NCI-H345 treated with DMSO at 0.1 percent for 48 hours (cell line): Measurements from ENCODE around the gene KLF5.

Source experiments
- DNase-seq: peaks from one replicate; lab custom pipeline; 2025; ENCODE audit not compliant: unreplicated experiment; lab: John Stamatoyannopoulos, UW

KLF5 gene

GRCh38 chr13:73059460-73060250 is 850 bp downstream of the KLF5 start:
- no peak for DNase-seq

GRCh38 chr13:73060251-73061160 is 1.7 kb downstream of the KLF5 start:
- peak; percentile 28 for DNase-seq

- no peak for DNase-seq
Measured at GRCh38 chr13:73061473-73061872, 2.7 kb downstream of the KLF5 start.

GRCh38 chr13:73061876-73062275 is 3.1 kb downstream of the KLF5 start:
- no peak for DNase-seq

- no peak for DNase-seq
Measured at GRCh38 chr13:73062468-73062867, 3.7 kb downstream of the KLF5 start.

- DNase-seq, result no peak
Measured at GRCh38 chr13:73063166-73063565, 4.4 kb downstream of the KLF5 start.

GRCh38 chr13:73065036-73065435 is 6.2 kb downstream of the KLF5 start:
- no peak for DNase-seq

- DNase-seq, result peak; percentile 52
Measured at GRCh38 chr13:73065665-73066340, 7.0 kb downstream of the KLF5 start.

- no peak for DNase-seq
Measured at GRCh38 chr13:73069206-73069805, 10.5 kb downstream of the KLF5 start.

- DNase-seq, result no peak
Measured at GRCh38 chr13:73070451-73071098, 11.8 kb downstream of the KLF5 start.

GRCh38 chr13:73072239-73072900 is 13.6 kb downstream of the KLF5 start:
- DNase-seq, result no peak

- no peak for DNase-seq
Measured at GRCh38 chr13:73073050-73073449, 14.2 kb downstream of the KLF5 start.

- DNase-seq, result no peak
Measured at GRCh38 chr13:73074014-73074413, 15.2 kb downstream of the KLF5 start.

- no peak for DNase-seq
Measured at GRCh38 chr13:73074926-73075325, 16.1 kb downstream of the KLF5 start.

GRCh38 chr13:73075546-73075945 is 16.7 kb downstream of the KLF5 start:
- DNase-seq, result no peak

- no peak for DNase-seq
Measured at GRCh38 chr13:73075954-73076353, 17.1 kb downstream of the KLF5 start.

- DNase-seq, result no peak
Measured at GRCh38 chr13:73077865-73078264, 19.1 kb downstream of the KLF5 start.

- no peak for DNase-seq
Measured at GRCh38 chr13:73079359-73079758, 20.6 kb downstream of the KLF5 start.

- no peak for DNase-seq
Measured at GRCh38 chr13:73081256-73081915, 22.6 kb downstream of the KLF5 start.

- DNase-seq, result no peak
Measured at GRCh38 chr13:73082471-73082870, 23.7 kb downstream of the KLF5 start.
